GM21447 (cell line): ENCODE results near the gene LIPG.
"Not testable (repeated sequence)": the region's sequence is repeated elsewhere in the genome, so short reads cannot be mapped to it uniquely, and the experiment has no call there.

Source experiments
- ATAC-seq: cut with Tn5 transposase; IDR thresholded peaks from one replicate; pipeline ENCODE4 v1.9.1; 2021; ENCODE audit not compliant: unreplicated experiment

Gene LIPG

GRCh38 chr18:49561289-49562193 lies at the start of gene LIPG:
LIPG (plus strand) TSS chr18:49562057; CDS start chr18:49562309, 252 bp downstream.
- no peak for ATAC-seq

- ATAC-seq, result not testable (repeated sequence)
Observed at GRCh38 chr18:49512876-49513275, 49.0 kb upstream of the LIPG start.

GRCh38 chr18:49514577-49514976 lies 47.3 kb upstream of the LIPG start:
- ATAC-seq, result no peak

GRCh38 chr18:49515003-49515402 lies 46.9 kb upstream of the LIPG start:
- ATAC-seq, result not testable (repeated sequence)

GRCh38 chr18:49515516-49515915 lies 46.3 kb upstream of the LIPG start:
- ATAC-seq, result no peak

- ATAC-seq, result no peak
Observed at GRCh38 chr18:49517483-49517882, 44.4 kb upstream of the LIPG start.

- no peak for ATAC-seq
Observed at GRCh38 chr18:49519101-49519971, 42.5 kb upstream of the LIPG start.

- no peak for ATAC-seq
Observed at GRCh38 chr18:49520661-49521145, 41.2 kb upstream of the LIPG start.

GRCh38 chr18:49521216-49521835 lies 40.5 kb upstream of the LIPG start:
- no peak for ATAC-seq

- not testable (repeated sequence) for ATAC-seq
Observed at GRCh38 chr18:49523580-49524093, 38.2 kb upstream of the LIPG start.

- ATAC-seq, result no peak
Observed at GRCh38 chr18:49524349-49524748, 37.5 kb upstream of the LIPG start.

- no peak for ATAC-seq
Observed at GRCh38 chr18:49524951-49525350, 36.9 kb upstream of the LIPG start.

GRCh38 chr18:49525981-49526380 lies 35.9 kb upstream of the LIPG start:
- ATAC-seq, result no peak

- no peak for ATAC-seq
Observed at GRCh38 chr18:49527631-49528327, 34.1 kb upstream of the LIPG start.

GRCh38 chr18:49529596-49529995 lies 32.3 kb upstream of the LIPG start:
- no peak for ATAC-seq

GRCh38 chr18:49531678-49532153 lies 30.1 kb upstream of the LIPG start:
- no peak for ATAC-seq

GRCh38 chr18:49534846-49535601 lies 26.8 kb upstream of the LIPG start:
- no peak for ATAC-seq

- no peak for ATAC-seq
Observed at GRCh38 chr18:49537232-49537896, 24.5 kb upstream of the LIPG start.

- ATAC-seq, result no peak
Observed at GRCh38 chr18:49544362-49544761, 17.5 kb upstream of the LIPG start.
